A204.1 (cell line): ENCODE data around the gene TGFBRAP1.
A peak's percentile ranks its signal among the peaks of the same experiment; 100 is the strongest.

Experiments
- FAIRE-seq: peaks from 2 replicates; lab custom pipeline; 2012; peaks lifted over from hg19 to GRCh38; lab: Jason Lieb, UNC

The TGFBRAP1 gene

DNA sequence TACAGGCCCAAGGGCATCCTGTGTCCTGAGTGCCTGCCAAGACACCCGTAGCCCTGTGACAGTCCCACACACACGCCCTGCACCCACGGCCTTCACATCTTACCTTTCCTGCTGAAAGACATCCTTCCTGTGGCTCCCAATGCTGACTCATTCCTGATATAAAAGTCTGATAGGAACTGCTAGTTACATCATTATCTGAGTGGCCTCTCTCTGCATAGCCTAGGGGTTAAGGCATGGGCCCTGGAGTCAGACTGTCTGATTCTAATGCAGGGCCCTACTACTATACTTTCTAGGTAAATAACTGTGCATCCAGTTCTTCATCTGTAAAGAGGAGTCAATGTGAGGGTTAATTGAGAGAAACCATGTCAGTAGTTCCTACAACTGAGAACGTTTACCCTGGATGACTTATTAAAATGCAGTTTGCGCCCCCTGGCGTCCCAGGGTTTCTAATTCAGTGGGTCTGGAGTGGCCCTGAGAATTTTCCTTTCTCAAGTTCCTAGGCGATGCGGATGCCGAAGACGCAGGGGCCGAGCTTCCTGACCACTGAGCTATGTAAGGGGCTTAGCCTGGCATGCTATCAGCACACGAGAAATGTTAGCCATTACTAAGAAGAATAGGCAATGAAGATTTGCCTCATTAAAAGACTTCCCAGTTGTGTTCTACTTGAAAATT, 94.0 kb downstream of the TGFBRAP1 start:
- peak; percentile 64 for FAIRE-seq

- FAIRE-seq, result no peak
Measured at GRCh38 chr2:105231232-105231619, 98.3 kb downstream of the TGFBRAP1 start.

- FAIRE-seq, result no peak
Measured at GRCh38 chr2:105224444-105224843, 105.1 kb downstream of the TGFBRAP1 start.

DNA sequence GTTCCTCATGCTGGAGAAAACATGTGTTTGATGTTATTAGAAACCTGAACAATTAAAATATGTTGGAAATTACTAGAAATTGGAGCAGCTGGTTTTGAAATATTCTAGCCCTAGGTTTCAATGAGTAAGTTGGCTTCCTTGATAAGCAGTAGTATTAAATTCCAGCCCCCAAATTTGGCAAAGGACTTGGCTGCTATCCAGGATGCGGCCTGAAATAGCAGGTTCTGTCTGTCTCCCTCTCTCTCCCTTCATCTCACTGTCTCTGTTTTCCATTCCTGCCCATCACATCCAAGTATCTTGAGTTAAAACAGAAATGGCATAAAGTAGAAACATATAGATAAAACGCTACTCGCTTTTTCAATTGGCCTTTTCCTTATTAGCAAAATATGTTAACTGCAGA, 108.9 kb downstream of the TGFBRAP1 start:
- FAIRE-seq, result no peak

DNA sequence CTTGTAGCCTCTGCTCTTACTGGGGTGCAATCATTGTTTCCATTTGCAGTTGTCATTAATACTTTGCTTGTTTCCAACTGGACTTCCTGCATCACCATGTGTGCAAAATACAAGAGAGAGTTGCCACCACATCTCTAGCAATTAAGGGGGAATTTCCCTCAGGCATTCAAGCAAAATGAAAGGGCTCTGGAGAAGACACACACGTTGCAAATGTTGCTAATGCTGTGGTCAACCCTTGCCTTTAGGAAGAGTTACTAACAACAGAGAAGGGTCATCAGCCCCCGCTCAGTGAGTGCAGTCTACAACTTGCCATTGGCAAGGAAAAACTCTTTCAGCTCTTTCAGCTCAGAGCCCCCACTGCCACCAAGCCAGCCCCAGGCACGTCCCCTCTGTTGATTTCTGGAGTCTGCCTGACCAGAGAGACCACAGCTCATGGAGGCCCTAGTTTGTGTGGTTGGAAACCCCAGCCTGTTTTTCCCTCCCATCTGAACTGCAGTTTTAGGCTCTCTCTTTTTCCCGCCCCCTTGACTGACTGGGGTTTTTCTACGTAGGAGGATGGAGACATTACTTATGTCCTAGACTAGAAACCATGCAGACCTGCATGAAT, 113.8 kb downstream of the TGFBRAP1 start:
- no peak for FAIRE-seq
